HepG2 (cell line): ENCODE measurements around the gene HPD. TPM values are rescaled to one million over a fixed set of nuclear protein-coding genes. Genes with fewer than 3 reads are reported as not detected.

Experiments used
- ATAC-seq: fragments of 200-7000 bp; cut with Tn5 transposase; 3 replicates; pipeline ENCODE4 v1.9.1; 2020; ENCODE audit warnings: mild to moderate bottlenecking, moderate library complexity
- BruUV-seq: library from RNA; stranded (reverse); fragments of 400-500 nt; replicated peaks from 2 replicates; lab custom pipeline; 2021; lab: Mats Ljungman, UMichigan
- CTCF ChIA-PET: fragments of 300-600 bp; formaldehyde crosslinking; extraction: SDS; loops from one replicate; lab custom pipeline; 2021; ENCODE audit warnings: low total read pairs, inconsistent platforms, low intra/inter-chr PET ratio; lab: Yijun Ruan, JAX
- POLR2A ChIA-PET: fragments of 350-600 bp; sonication (Branson Sonifier 250); formaldehyde crosslinking; loops from one replicate; lab custom pipeline; 2020; ENCODE audit warnings: antibody characterized with exemption, inconsistent platforms; lab: Yijun Ruan, JAX
- DNase-seq: peaks from one replicate; pipeline ENCODE4 v3.0.0-alpha.2; 2015; ENCODE audit warnings: low spot score
- FAIRE-seq: peaks from 3 replicates; lab custom pipeline; 2011; peaks lifted over from hg19 to GRCh38; lab: Jason Lieb, UNC
- H2AFZ ChIP-seq: one replicate; pipeline ENCODE4 v1.6.1; 2011; ENCODE audit warnings: low read length, inconsistent platforms
- H3K27ac ChIP-seq: fragments of 300-600 bp; 3 replicates; pipeline ENCODE4 v1.8.0; 2011; ENCODE audit warnings: mixed run types, mild to moderate bottlenecking, mixed read lengths, low read length, inconsistent platforms; ENCODE audit not compliant: insufficient read depth; ENCODE audit errors: extremely low read length
- H3K27me3 ChIP-seq, 2 experiments: fragments of 200-600 bp in 1 of 2; 2 replicates in 1 of 2; 3 replicates in 1 of 2; pipeline versions ENCODE4 v1.6.0 to v1.8.0; 2011; ENCODE audit warnings: low read length in 2 of 2, mild to moderate bottlenecking in 2 of 2, moderate library complexity in 2 of 2, inconsistent platforms in 1 of 2; ENCODE audit not compliant: insufficient read depth in 2 of 2, control insufficient read depth in 1 of 2
- H3K36me3 ChIP-seq, 2 experiments: fragments of 200-600 bp in 1 of 2; replicated peaks in 1 of 2; 2 replicates in 1 of 2; 3 replicates in 1 of 2; pipeline versions ENCODE4 v1.5.1 to v1.8.0; 2011; ENCODE audit warnings: low read length in 2 of 2, inconsistent platforms in 1 of 2; ENCODE audit not compliant: insufficient read depth in 2 of 2, control insufficient read depth in 1 of 2
- H3K4me1 ChIP-seq: 2 replicates; pipeline ENCODE4 v1.5.1; 2012; ENCODE audit warnings: low read length, inconsistent platforms; ENCODE audit not compliant: insufficient read depth
- H3K4me2 ChIP-seq: 2 replicates; pipeline ENCODE4 v1.6.0; 2011; ENCODE audit warnings: low read depth, low read length, inconsistent platforms
- H3K4me3 ChIP-seq, 3 experiments: fragments of 200-600 bp in 1 of 3; sonication (generic), shearing (Covaris generic) in 1 of 3; replicated peaks in 1 of 3; 2 replicates each; pipeline ENCODE4 v1.5.1; 2011 to 2016; ENCODE audit warnings: low read length in 3 of 3, inconsistent platforms in 2 of 3, low read depth in 2 of 3, mild to moderate bottlenecking in 2 of 3, control low read depth in 1 of 3, mixed read lengths in 1 of 3; ENCODE audit not compliant: insufficient read depth in 1 of 3
- H3K79me2 ChIP-seq: one replicate; pipeline ENCODE4 v1.6.1; 2011; ENCODE audit warnings: low read length, inconsistent platforms; ENCODE audit not compliant: insufficient read depth
- H3K9ac ChIP-seq: 2 replicates; pipeline ENCODE4 v1.6.0; 2011; ENCODE audit warnings: mild to moderate bottlenecking, low read depth, low read length, inconsistent platforms; ENCODE audit not compliant: insufficient read depth
- H3K9me3 ChIP-seq: 2 replicates; pipeline ENCODE4 v1.5.1; 2012; ENCODE audit warnings: mild to moderate bottlenecking, low read length
- H4K20me1 ChIP-seq: 2 replicates; pipeline ENCODE4 v1.6.0; 2011; ENCODE audit warnings: inconsistent platforms, mild to moderate bottlenecking, low read length, moderate library complexity; ENCODE audit not compliant: insufficient read depth
- GABPB1 ChIP-seq: IDR thresholded peaks from 2 replicates; pipeline ENCODE4 v1.6.1; 2016; ENCODE audit warnings: mild to moderate bottlenecking, missing genetic modification reagents, moderate library complexity, missing compliant biosample characterization
- HDAC2 ChIP-seq: sonication (generic); formaldehyde crosslinking; IDR thresholded peaks from 2 replicates; pipeline ENCODE4 v1.4.0; 2020; ENCODE audit warnings: missing genetic modification reagents
- MED1 ChIP-seq: sonication (generic); formaldehyde crosslinking; IDR thresholded peaks from 2 replicates; pipeline ENCODE4 v1.4.0; 2020; ENCODE audit warnings: missing genetic modification reagents
- PBX2 ChIP-seq: IDR thresholded peaks from 2 replicates; pipeline ENCODE4 v1.6.1; 2016; ENCODE audit warnings: control low read depth
- PPARG ChIP-seq: conservative IDR thresholded peaks from 2 replicates; pipeline ENCODE4 v1.6.1; 2016; ENCODE audit warnings: missing biosample characterization, missing genetic modification reagents
- ZIK1 ChIP-seq: sonication (generic); formaldehyde crosslinking; IDR thresholded peaks from 2 replicates; pipeline ENCODE4 v1.5.0; 2020; ENCODE audit warnings: mild to moderate bottlenecking, low read depth, missing genetic modification reagents, borderline replicate concordance
- ZMYM4 ChIP-seq: sonication (generic); formaldehyde crosslinking; IDR thresholded peaks from 2 replicates; pipeline ENCODE4 v1.8.1; 2023; ENCODE audit warnings: mild to moderate bottlenecking, missing genetic modification reagents
- ZNF263 ChIP-seq: sonication (generic); formaldehyde crosslinking; IDR thresholded peaks from 2 replicates; pipeline ENCODE4 v1.4.0; 2020; ENCODE audit warnings: missing genetic modification reagents
- ZNF350 ChIP-seq: sonication (generic); formaldehyde crosslinking; IDR thresholded peaks from 2 replicates; pipeline ENCODE4 v1.4.0; 2020; ENCODE audit warnings: mild to moderate bottlenecking, low read depth, missing genetic modification reagents, borderline replicate concordance
- ZNF777 ChIP-seq: sonication (generic); formaldehyde crosslinking; IDR thresholded peaks from 2 replicates; pipeline ENCODE4 v1.4.0; 2020; ENCODE audit warnings: missing genetic modification reagents
- WGBS: methylation state at CpG from one replicate; pipeline ENCODE4 v1.1.6; 2017; ENCODE audit warnings: low lambda C conversion rate; 5-methylcytosine and 5-hydroxymethylcytosine counted together
- in situ Hi-C: cut with HindIII; loops from 2 replicates; pipeline ENCODE4 v1.10.0; 2017; ENCODE audit warnings: low pct_unique_long_range_greater_than_20kb; ENCODE audit not compliant: extremely low pct_ligation_motif_present
- intact Hi-C: fragments of 100-400 bp; cut with micrococcal nuclease; formaldehyde crosslinking; loops from one replicate; pipeline ENCODE4 v1.10.0; 2022; ENCODE audit not compliant: unreplicated experiment
- polyA plus RNA-seq, 8 experiments: library from polyadenylated mRNA; depleted of rRNA in 3 of 8; stranded (reverse) in 7 of 8; unstranded in 1 of 8; fragments of >200 nt; fragmentation: Illumina TruSeq in 4 of 8; extraction: Trizol in 4 of 8; gene quantifications; 2 replicates each; pipeline versions ENCODE4 v1.2.1 to v1.2.3, GENCODE V29; 2011 to 2016; ENCODE audit warnings: low read depth in 4 of 8, missing spikeins in 1 of 8, mixed read lengths in 1 of 8; ENCODE audit not compliant: insufficient read depth in 1 of 8
- total RNA-seq, 5 experiments: library from RNA; depleted of rRNA; stranded (reverse); fragments of >200 nt; fragmentation: Illumina TruSeq; extraction: Trizol; gene quantifications; 2 replicates each; pipeline ENCODE4 v1.2.3, GENCODE V29; 2016; ENCODE audit warnings: low read depth in 1 of 5
- TF ChIP-seq, protein P1 (sequence below): sonication (generic); formaldehyde crosslinking; IDR thresholded peaks from 2 replicates; pipeline ENCODE4 v1.5.0; 2020; ENCODE audit warnings: mild to moderate bottlenecking, missing genetic modification reagents
- TF ChIP-seq, protein P2 (sequence below): sonication (generic); formaldehyde crosslinking; IDR thresholded peaks from 2 replicates; pipeline ENCODE4 v1.4.0; 2020; ENCODE audit warnings: missing genetic modification reagents
- TF ChIP-seq, protein P3 (sequence below): IDR thresholded peaks from 2 replicates; pipeline ENCODE4 v1.6.1; 2016

Gene HPD
- total and polyA plus RNA-seq, 2 of the 13 experiments (the other 11 are each of a cell fraction or from before 2014, with no cell fraction given) = 120 to 195 TPM

DNA sequence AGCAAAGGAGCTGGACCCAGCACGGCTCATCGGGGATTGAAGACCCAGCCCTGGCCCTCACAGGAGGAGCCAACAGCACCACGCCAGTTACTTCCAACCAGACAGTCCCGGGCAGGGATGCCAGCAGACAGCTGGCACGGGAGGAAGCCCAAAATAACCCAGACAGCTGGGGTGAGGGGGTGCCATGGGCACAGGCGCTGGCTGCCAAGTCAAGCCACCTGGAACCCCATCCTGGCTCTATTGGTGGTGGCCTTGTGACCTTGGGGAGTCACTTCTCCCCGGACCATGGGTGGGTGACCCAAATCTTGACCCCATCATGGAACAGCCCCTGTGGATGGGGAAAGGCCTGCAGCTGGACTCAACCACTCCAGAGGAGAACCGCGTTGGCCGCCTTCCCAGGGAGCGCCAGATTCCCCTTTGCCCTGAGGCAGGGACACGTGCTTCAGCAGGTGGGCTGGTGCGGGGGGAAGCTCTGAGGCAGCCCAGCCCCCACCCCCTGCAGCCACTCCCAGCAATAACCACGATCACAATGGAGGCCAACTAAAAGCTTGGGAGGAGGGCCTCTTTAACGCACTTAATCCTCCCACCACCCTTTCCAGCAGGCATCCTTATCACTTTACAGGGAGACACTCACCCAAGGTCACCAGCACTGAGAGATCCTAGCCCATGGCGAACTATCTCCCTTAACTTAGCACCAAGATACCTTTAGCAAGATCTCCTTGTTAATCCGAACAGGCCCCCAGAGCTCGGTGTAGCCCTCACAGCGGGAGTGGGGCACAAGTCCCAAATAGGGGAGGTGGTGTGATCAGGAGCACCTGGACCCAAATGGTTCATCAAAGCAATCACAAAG lies 60.5 kb downstream of the HPD start:
- ATAC-seq = no peak
- peak overlapping the region; percentile 62 for H3K9ac ChIP-seq
- in situ Hi-C loops = no loop called here
- TF ChIP-seq ZNF350 (CRISPR knock-in tag) = no peak
- 0 out of 2 replicates have a peak, but pooled peaks have one; percentile 37 for TF ChIP-seq PPARG (CRISPR knock-in tag)
- TF ChIP-seq GABPB1 (CRISPR knock-in tag) = peak; percentile 53; the same call in 1 of the 2 replicates
- TF ChIP-seq ZIK1 (CRISPR knock-in tag) = 0 out of 2 replicates have a peak, but pooled peaks have one; percentile 71
- TF ChIP-seq, protein P1, sequence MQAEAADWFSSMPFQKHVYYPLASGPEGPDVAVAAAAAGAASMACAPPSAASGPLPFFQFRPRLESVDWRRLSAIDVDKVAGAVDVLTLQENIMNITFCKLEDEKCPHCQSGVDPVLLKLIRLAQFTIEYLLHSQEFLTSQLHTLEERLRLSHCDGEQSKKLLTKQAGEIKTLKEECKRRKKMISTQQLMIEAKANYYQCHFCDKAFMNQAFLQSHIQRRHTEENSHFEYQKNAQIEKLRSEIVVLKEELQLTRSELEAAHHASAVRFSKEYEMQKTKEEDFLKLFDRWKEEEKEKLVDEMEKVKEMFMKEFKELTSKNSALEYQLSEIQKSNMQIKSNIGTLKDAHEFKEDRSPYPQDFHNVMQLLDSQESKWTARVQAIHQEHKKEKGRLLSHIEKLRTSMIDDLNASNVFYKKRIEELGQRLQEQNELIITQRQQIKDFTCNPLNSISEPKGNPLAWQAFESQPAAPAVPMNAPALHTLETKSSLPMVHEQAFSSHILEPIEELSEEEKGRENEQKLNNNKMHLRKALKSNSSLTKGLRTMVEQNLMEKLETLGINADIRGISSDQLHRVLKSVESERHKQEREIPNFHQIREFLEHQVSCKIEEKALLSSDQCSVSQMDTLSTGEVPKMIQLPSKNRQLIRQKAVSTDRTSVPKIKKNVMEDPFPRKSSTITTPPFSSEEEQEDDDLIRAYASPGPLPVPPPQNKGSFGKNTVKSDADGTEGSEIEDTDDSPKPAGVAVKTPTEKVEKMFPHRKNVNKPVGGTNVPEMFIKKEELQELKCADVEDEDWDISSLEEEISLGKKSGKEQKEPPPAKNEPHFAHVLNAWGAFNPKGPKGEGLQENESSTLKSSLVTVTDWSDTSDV (CRISPR knock-in tag) = 0 out of 2 replicates have a peak, but pooled peaks have one; percentile 47
- 0 out of 2 replicates have a peak, but pooled peaks have one; percentile 42 for TF ChIP-seq MED1 (CRISPR knock-in tag)
- TF ChIP-seq ZNF263 = peak; percentile 57; the same call in 1 of the 2 replicates
- no peak for TF ChIP-seq PBX2 (CRISPR knock-in tag)
- TF ChIP-seq, protein P2, sequence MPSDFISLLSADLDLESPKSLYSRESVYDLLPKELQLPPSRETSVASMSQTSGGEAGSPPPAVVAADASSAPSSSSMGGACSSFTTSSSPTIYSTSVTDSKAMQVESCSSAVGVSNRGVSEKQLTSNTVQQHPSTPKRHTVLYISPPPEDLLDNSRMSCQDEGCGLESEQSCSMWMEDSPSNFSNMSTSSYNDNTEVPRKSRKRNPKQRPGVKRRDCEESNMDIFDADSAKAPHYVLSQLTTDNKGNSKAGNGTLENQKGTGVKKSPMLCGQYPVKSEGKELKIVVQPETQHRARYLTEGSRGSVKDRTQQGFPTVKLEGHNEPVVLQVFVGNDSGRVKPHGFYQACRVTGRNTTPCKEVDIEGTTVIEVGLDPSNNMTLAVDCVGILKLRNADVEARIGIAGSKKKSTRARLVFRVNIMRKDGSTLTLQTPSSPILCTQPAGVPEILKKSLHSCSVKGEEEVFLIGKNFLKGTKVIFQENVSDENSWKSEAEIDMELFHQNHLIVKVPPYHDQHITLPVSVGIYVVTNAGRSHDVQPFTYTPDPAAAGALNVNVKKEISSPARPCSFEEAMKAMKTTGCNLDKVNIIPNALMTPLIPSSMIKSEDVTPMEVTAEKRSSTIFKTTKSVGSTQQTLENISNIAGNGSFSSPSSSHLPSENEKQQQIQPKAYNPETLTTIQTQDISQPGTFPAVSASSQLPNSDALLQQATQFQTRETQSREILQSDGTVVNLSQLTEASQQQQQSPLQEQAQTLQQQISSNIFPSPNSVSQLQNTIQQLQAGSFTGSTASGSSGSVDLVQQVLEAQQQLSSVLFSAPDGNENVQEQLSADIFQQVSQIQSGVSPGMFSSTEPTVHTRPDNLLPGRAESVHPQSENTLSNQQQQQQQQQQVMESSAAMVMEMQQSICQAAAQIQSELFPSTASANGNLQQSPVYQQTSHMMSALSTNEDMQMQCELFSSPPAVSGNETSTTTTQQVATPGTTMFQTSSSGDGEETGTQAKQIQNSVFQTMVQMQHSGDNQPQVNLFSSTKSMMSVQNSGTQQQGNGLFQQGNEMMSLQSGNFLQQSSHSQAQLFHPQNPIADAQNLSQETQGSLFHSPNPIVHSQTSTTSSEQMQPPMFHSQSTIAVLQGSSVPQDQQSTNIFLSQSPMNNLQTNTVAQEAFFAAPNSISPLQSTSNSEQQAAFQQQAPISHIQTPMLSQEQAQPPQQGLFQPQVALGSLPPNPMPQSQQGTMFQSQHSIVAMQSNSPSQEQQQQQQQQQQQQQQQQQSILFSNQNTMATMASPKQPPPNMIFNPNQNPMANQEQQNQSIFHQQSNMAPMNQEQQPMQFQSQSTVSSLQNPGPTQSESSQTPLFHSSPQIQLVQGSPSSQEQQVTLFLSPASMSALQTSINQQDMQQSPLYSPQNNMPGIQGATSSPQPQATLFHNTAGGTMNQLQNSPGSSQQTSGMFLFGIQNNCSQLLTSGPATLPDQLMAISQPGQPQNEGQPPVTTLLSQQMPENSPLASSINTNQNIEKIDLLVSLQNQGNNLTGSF = no peak
- TF ChIP-seq, protein P3, sequence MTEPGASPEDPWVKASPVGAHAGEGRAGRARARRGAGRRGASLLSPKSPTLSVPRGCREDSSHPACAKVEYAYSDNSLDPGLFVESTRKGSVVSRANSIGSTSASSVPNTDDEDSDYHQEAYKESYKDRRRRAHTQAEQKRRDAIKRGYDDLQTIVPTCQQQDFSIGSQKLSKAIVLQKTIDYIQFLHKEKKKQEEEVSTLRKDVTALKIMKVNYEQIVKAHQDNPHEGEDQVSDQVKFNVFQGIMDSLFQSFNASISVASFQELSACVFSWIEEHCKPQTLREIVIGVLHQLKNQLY = peak; percentile 34; the same call in 1 of the 2 replicates
- TF ChIP-seq ZNF777 (CRISPR knock-in tag) = no peak
- TF ChIP-seq ZMYM4 (CRISPR knock-in tag) = peak; percentile 49; the same call in 1 of the 2 replicates
- peak; percentile 30; the same call in 1 of the 2 replicates for TF ChIP-seq HDAC2 (CRISPR knock-in tag)

More for the DNA sequence above, 60.5 kb downstream of the HPD start:
- Histone ChIP-seq H3K9me3 (no peaks in the 10 kb centered on the region), H3K79me2 (peaks cover 51% of the 10 kb centered on the region), H4K20me1 (no peaks in the 10 kb centered on the region), H3K4me3 (peak overlapping the region; percentile 40 to 79 (median 71)), H3K4me2 (peak overlapping the region; percentile 96), H3K27me3 (no peaks in the 10 kb centered on the region), H3K4me1 (peaks cover 64% of the 10 kb centered on the region), H3K36me3 (no peaks in the 10 kb centered on the region; a peak in 1 of 5 replicates), H2AFZ (no peak overlapping the region), H3K27ac (peak overlapping the region; percentile 99)
- intact Hi-C loops = no loop called here
- WGBS = 28% methylated on average over 8 of the region's 19 CpGs
- no TSS peak for BruUV-seq
- FAIRE-seq = peak; percentile 59
- CTCF ChIA-PET = interaction anchor here (1.7 kb wide), 1 partner anchor 14 kb away, joined by 9 read pairs; no protein-coding TSS in a partner anchor
- POLR2A ChIA-PET = interaction anchor here (1.3 to 14.0 kb wide), 6 partner anchors 8 to 112 kb away, joined by 3 to 393 read pairs (median 6); partner anchors contain the start of genes PSMD9 and SETD1B
- no peak for DNase-seq
